ENCODE measurements around the gene HBM.

Gene HBM

DNA sequence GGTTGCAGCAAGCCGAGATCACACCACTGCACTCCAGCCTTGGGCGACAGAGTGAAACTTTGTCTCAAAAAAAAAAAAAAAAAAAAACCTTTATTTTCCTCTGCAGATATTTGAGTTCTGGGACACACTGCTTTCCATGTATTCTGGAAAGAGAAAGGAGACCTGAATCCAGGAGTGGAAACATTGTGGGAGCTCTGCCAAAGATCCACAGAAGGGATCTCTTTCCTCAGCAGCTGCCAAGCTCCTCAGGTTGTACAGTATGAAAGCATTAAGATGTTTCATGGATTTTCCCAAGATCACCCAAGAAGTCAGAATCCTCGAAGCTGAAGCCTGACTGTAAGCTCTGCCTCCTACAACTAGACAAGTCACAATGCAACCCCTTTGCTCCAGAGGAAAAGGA, 40.8 kb upstream of the HBM start:
- Histone ChIP-seq H3K27ac (ENCODE audit: poor library complexity, severe bottlenecking) (no peak overlapping the region), H3K4me1 (ENCODE audit: insufficient read depth, poor library complexity, severe bottlenecking) (no peaks in the 10 kb centered on the region), H3K9me3 (ENCODE audit: severe bottlenecking) (no peaks in the 10 kb centered on the region), H3K4me3 (ENCODE audit: severe bottlenecking) (no peak overlapping the region), H3K36me3 (ENCODE audit: low read depth) (peaks cover 7% of the 10 kb centered on the region), H3K27me3 (ENCODE audit: insufficient read depth, poor library complexity, severe bottlenecking) (no peaks in the 10 kb centered on the region)
- TF ChIP-seq CTCF (IDR thresholded peaks at IDR 0.05; ENCODE audit: poor library complexity, severe bottlenecking): no peak
- ATAC-seq (ENCODE audit: low read depth) (no peak), DNase-seq (ENCODE audit: low spot score) (no peak)

GRCh38 chr16:129075-129474, 36.7 kb upstream of the HBM start:
- no peaks in the 10 kb centered on the region for H3K9me3 ChIP-seq (ENCODE audit: severe bottlenecking)
- DNase-seq (ENCODE audit: low spot score) (no peak), ATAC-seq (ENCODE audit: low read depth) (no peak)
- TF ChIP-seq CTCF (IDR thresholded peaks at IDR 0.05; ENCODE audit: poor library complexity, severe bottlenecking): no peak
- H3K27me3 ChIP-seq (ENCODE audit: insufficient read depth, poor library complexity, severe bottlenecking): no peaks in the 10 kb centered on the region
- no peak overlapping the region for H3K4me3 ChIP-seq (ENCODE audit: severe bottlenecking)
- no peaks in the 10 kb centered on the region for H3K4me1 ChIP-seq (ENCODE audit: insufficient read depth, poor library complexity, severe bottlenecking)
- H3K27ac ChIP-seq (ENCODE audit: poor library complexity, severe bottlenecking): no peak overlapping the region
- H3K36me3 ChIP-seq (ENCODE audit: low read depth): peaks cover 5% of the 10 kb centered on the region; the same call in 1 of the 2 replicates

DNA sequence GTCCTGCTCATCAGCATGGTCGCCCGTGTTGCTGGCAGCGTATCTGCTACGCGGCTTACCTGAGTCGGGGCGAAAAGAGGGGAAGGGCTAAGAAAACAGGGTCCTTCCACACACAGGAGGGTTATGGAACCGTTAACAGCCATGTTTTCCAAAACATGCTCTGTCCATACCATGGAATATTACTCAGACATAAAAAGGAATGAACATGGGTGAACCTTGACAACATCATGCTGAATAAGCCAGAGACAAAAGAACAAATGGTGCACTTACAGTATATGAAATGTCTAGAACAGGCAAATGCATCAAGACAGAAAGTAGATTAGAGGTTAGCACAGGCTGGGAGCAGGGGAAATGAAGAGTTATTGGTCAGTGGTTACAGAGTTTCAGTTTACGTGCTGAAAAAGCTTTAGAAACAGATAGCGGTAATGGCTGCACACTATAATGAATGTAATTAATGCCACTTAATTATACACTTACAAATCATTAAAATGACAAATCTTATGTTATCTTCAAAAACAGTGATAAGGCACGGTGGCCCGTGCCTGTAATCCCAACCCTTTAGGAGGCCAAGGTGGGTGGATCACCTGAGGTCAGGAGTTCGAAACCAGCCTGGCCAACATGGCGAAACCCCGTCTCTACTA, 35.1 kb upstream of the HBM start:
- H3K27ac ChIP-seq (ENCODE audit: poor library complexity, severe bottlenecking): no peak overlapping the region
- H3K9me3 ChIP-seq (ENCODE audit: severe bottlenecking): no peaks in the 10 kb centered on the region
- no peak for TF ChIP-seq CTCF (IDR thresholded peaks at IDR 0.05; ENCODE audit: poor library complexity, severe bottlenecking)
- no peak for ATAC-seq (ENCODE audit: low read depth)
- DNase-seq (ENCODE audit: low spot score): no peak
- no peaks in the 10 kb centered on the region for H3K27me3 ChIP-seq (ENCODE audit: insufficient read depth, poor library complexity, severe bottlenecking)
- peaks cover 13% of the 10 kb centered on the region for H3K36me3 ChIP-seq (ENCODE audit: low read depth)
- no peak overlapping the region for H3K4me3 ChIP-seq (ENCODE audit: severe bottlenecking)
- H3K4me1 ChIP-seq (ENCODE audit: insufficient read depth, poor library complexity, severe bottlenecking): no peaks in the 10 kb centered on the region

DNA sequence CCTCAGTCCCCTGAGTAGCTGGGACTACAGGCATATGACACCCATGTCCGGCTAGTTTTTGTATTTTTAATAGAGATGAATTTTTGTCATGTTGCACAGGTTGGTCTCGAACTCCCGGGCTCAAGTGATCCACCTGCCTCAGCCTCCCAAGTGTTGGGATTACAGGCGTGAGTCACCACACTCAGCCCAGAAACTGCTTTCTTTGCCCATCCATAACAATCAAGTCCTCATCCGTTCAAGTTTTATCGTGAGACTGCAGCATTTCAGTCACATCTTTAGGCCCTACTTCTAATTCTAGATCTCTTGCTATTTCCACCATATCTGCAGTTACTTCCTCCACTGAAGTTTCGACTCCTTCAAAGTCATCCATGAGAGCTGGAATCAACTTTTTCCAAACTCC, 33.7 kb upstream of the HBM start:
- H3K9me3 ChIP-seq (ENCODE audit: severe bottlenecking): no peaks in the 10 kb centered on the region
- H3K4me3 ChIP-seq (ENCODE audit: severe bottlenecking): no peak overlapping the region
- H3K4me1 ChIP-seq (ENCODE audit: insufficient read depth, poor library complexity, severe bottlenecking): no peaks in the 10 kb centered on the region
- H3K27me3 ChIP-seq (ENCODE audit: insufficient read depth, poor library complexity, severe bottlenecking): no peaks in the 10 kb centered on the region
- DNase-seq (ENCODE audit: low spot score): no peak
- no peak for TF ChIP-seq CTCF (IDR thresholded peaks at IDR 0.05; ENCODE audit: poor library complexity, severe bottlenecking)
- ATAC-seq (ENCODE audit: low read depth): no peak
- H3K36me3 ChIP-seq (ENCODE audit: low read depth): peaks cover 19% of the 10 kb centered on the region
- H3K27ac ChIP-seq (ENCODE audit: poor library complexity, severe bottlenecking): no peak overlapping the region

- TF ChIP-seq CTCF (IDR thresholded peaks at IDR 0.05; ENCODE audit: poor library complexity, severe bottlenecking): no peak
- H3K4me3 ChIP-seq (ENCODE audit: severe bottlenecking): no peak overlapping the region
- H3K27me3 ChIP-seq (ENCODE audit: insufficient read depth, poor library complexity, severe bottlenecking): no peaks in the 10 kb centered on the region
- DNase-seq (ENCODE audit: low spot score) (no peak), ATAC-seq (ENCODE audit: low read depth) (no peak)
- H3K27ac ChIP-seq (ENCODE audit: poor library complexity, severe bottlenecking): no peak overlapping the region
- H3K36me3 ChIP-seq (ENCODE audit: low read depth): peaks cover 19% of the 10 kb centered on the region
- no peaks in the 10 kb centered on the region for H3K4me1 ChIP-seq (ENCODE audit: insufficient read depth, poor library complexity, severe bottlenecking)
- H3K9me3 ChIP-seq (ENCODE audit: severe bottlenecking): no peaks in the 10 kb centered on the region
These were observed 32.1 kb upstream of the HBM start for GRCh38 chr16:133716-134115.
